Endothelial cell (in vitro differentiated cells): ENCODE data around the gene BNC2. TPM values are rescaled to one million over a fixed set of nuclear protein-coding genes. Genes with fewer than 3 reads are reported as not detected.

ENCODE experiments used
- DNase-seq: peaks from one replicate; pipeline ENCODE4 v3.0.0; 2021; ENCODE audit warnings: low spot score
- H3K27ac Mint-ChIP-seq: one replicate; pipeline ENCODE4 v1.8.0; 2021; ENCODE audit warnings: mixed read lengths, inconsistent platforms; ENCODE audit not compliant: unreplicated experiment
- H3K27me3 Mint-ChIP-seq: one replicate; pipeline ENCODE4 v1.8.0; 2021; ENCODE audit warnings: mild to moderate bottlenecking, moderate library complexity, mixed read lengths, inconsistent platforms; ENCODE audit not compliant: unreplicated experiment
- H3K36me3 Mint-ChIP-seq: one replicate; pipeline ENCODE4 v1.8.0; 2021; ENCODE audit warnings: mild to moderate bottlenecking, low read depth, mixed read lengths, inconsistent platforms; ENCODE audit not compliant: unreplicated experiment
- H3K4me1 Mint-ChIP-seq: one replicate; pipeline ENCODE4 v1.8.0; 2021; ENCODE audit warnings: mild to moderate bottlenecking, mixed read lengths, inconsistent platforms; ENCODE audit not compliant: unreplicated experiment
- H3K4me3 Mint-ChIP-seq: one replicate; pipeline ENCODE4 v1.8.0; 2021; ENCODE audit warnings: mild to moderate bottlenecking, mixed read lengths, inconsistent platforms; ENCODE audit not compliant: unreplicated experiment
- H3K9me3 Mint-ChIP-seq: one replicate; pipeline ENCODE4 v1.8.0; 2021; ENCODE audit warnings: mixed read lengths, inconsistent platforms; ENCODE audit not compliant: unreplicated experiment
- CTCF ChIP-seq: fragments of 200-600 bp; sonication (generic); IDR thresholded peaks from one replicate; pipeline ENCODE4 v1.5.0; 2021; ENCODE audit warnings: antibody characterized with exemption; ENCODE audit not compliant: unreplicated experiment
- total RNA-seq: library from RNA; stranded (reverse); fragmentation: NEBNext Ultra II Directional; extraction: Animal tissue kit (Norgen Biotek cat#: 25700); gene quantifications from one replicate; pipeline ENCODE4 v1.2.1, GENCODE V29; 2021; ENCODE audit not compliant: unreplicated experiment

BNC2 gene
- total RNA-seq, 1 donor from 2014 or later, result 20.1 TPM

- no peaks in the 10 kb centered on the region for H3K27me3 Mint-ChIP-seq
- DNase-seq, result no peak
- peaks cover 10% of the 10 kb centered on the region for H3K4me1 Mint-ChIP-seq
- no peak overlapping the region for H3K27ac Mint-ChIP-seq
- no peaks in the 10 kb centered on the region for H3K36me3 Mint-ChIP-seq
- no peak for TF ChIP-seq CTCF
- H3K4me3 Mint-ChIP-seq, result no peak overlapping the region
- H3K9me3 Mint-ChIP-seq, result no peaks in the 10 kb centered on the region
Observed at GRCh38 chr9:16811987-16812685, 58.3 kb downstream of the BNC2 start.

GRCh38 chr9:16809912-16810610 lies 60.4 kb downstream of the BNC2 start:
- no peak overlapping the region for H3K27ac Mint-ChIP-seq
- no peaks in the 10 kb centered on the region for H3K9me3 Mint-ChIP-seq
- no peak for DNase-seq
- H3K36me3 Mint-ChIP-seq, result no peaks in the 10 kb centered on the region
- no peak overlapping the region for H3K4me3 Mint-ChIP-seq
- TF ChIP-seq CTCF, result no peak
- H3K27me3 Mint-ChIP-seq, result no peaks in the 10 kb centered on the region
- peaks cover 4% of the 10 kb centered on the region for H3K4me1 Mint-ChIP-seq

- no peak for DNase-seq
- Mint-ChIP-seq H3K4me3 (no peak overlapping the region), H3K27ac (no peak overlapping the region), H3K9me3 (no peaks in the 10 kb centered on the region), H3K27me3 (no peaks in the 10 kb centered on the region), H3K4me1 (peaks cover 3% of the 10 kb centered on the region), H3K36me3 (no peaks in the 10 kb centered on the region)
- TF ChIP-seq CTCF, result no peak
Observed at GRCh38 chr9:16806674-16807073, 63.8 kb downstream of the BNC2 start.

GRCh38 chr9:16803648-16804047 lies 66.8 kb downstream of the BNC2 start:
- Mint-ChIP-seq H3K27ac (no peak overlapping the region), H3K4me1 (no peaks in the 10 kb centered on the region), H3K9me3 (no peaks in the 10 kb centered on the region), H3K27me3 (no peaks in the 10 kb centered on the region), H3K4me3 (no peak overlapping the region), H3K36me3 (no peaks in the 10 kb centered on the region)
- no peak for DNase-seq
- TF ChIP-seq CTCF, result no peak

- Mint-ChIP-seq H3K27me3 (no peaks in the 10 kb centered on the region), H3K27ac (no peak overlapping the region), H3K36me3 (no peaks in the 10 kb centered on the region), H3K4me1 (no peaks in the 10 kb centered on the region), H3K9me3 (no peaks in the 10 kb centered on the region), H3K4me3 (no peak overlapping the region)
- DNase-seq, result no peak
- no peak for TF ChIP-seq CTCF
Observed at GRCh38 chr9:16801871-16802466, 68.5 kb downstream of the BNC2 start.
